Measurements from ENCODE around the gene MEGF6.

The MEGF6 gene

DNA sequence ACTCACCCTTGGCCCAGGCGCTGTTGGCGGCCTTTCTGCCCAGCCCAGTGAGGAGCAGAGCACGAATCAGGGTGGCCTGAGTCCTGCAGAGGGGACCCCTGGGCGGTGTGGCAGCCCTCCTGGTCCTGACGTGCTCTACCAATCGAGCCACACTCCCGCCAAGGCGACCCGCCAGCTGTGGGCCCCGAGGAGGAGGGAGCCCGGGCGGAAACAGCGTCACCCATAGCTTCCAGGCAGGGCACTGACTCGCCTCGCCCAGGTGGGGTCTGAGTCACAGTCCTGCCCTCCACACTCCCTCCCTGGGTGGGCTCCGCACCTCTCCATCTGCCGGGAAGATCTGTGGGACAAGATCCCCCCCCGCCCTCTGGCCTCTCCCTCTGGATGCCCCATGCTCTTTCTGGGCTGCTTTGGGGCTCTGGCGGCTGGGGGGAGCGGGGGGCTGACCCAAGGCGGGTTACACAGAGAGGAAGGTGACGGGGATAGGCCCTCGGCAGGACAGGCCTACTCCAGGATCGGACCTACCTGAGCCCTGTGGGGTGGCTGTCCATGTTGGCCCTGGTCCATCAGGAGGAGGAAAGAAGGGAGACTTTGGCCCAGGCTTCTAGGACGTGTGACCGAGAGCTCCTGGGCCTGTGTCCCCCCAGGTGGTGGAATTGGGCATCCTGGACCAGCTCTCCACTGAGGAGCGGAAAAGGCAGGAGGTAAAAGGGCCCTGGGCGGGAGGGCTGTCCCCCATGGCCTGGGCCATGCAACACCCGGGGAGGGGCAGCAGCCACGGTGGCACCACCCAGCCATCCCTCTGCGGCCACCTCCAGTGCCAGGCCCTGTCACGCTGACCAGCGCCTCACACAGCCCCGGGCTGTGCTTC lies 142.8 kb downstream of the MEGF6 start:
- DNase-seq (ENCODE audit: low read depth in 2 of 2): no peak
- TF ChIP-seq, protein P1, sequence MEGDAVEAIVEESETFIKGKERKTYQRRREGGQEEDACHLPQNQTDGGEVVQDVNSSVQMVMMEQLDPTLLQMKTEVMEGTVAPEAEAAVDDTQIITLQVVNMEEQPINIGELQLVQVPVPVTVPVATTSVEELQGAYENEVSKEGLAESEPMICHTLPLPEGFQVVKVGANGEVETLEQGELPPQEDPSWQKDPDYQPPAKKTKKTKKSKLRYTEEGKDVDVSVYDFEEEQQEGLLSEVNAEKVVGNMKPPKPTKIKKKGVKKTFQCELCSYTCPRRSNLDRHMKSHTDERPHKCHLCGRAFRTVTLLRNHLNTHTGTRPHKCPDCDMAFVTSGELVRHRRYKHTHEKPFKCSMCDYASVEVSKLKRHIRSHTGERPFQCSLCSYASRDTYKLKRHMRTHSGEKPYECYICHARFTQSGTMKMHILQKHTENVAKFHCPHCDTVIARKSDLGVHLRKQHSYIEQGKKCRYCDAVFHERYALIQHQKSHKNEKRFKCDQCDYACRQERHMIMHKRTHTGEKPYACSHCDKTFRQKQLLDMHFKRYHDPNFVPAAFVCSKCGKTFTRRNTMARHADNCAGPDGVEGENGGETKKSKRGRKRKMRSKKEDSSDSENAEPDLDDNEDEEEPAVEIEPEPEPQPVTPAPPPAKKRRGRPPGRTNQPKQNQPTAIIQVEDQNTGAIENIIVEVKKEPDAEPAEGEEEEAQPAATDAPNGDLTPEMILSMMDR (IDR thresholded peaks at IDR 0.05; ENCODE audit: low read depth, low read length): no peak
- H3K4me3 ChIP-seq (replicated peaks in 1 of 2; ENCODE audit: low read depth in 2 of 2, low read length in 2 of 2): no peak overlapping the region

- TF ChIP-seq, protein P1 (IDR thresholded peaks at IDR 0.05; ENCODE audit: low read depth, low read length): no peak
- no peak for DNase-seq (ENCODE audit: low read depth in 2 of 2)
- H3K4me3 ChIP-seq (replicated peaks in 1 of 2; ENCODE audit: low read depth in 2 of 2, low read length in 2 of 2): no peak overlapping the region
These were observed 143.9 kb downstream of the MEGF6 start for GRCh38 chr1:3467096-3468036.

GRCh38 chr1:3466366-3467075 lies 144.8 kb downstream of the MEGF6 start:
- no peak for DNase-seq (ENCODE audit: low read depth in 2 of 2)
- H3K4me3 ChIP-seq (replicated peaks in 1 of 2; ENCODE audit: low read depth in 2 of 2, low read length in 2 of 2): no peak overlapping the region

GRCh38 chr1:3465935-3466321 lies 145.4 kb downstream of the MEGF6 start:
- no peak overlapping the region for H3K4me3 ChIP-seq (replicated peaks in 1 of 2; ENCODE audit: low read depth in 2 of 2, low read length in 2 of 2)
- no peak for DNase-seq (ENCODE audit: low read depth in 2 of 2)
- TF ChIP-seq, protein P1 (IDR thresholded peaks at IDR 0.05; ENCODE audit: low read depth, low read length): no peak

More at GRCh38 chr1:3466366-3467075, 144.8 kb downstream of the MEGF6 start:
- TF ChIP-seq, protein P1 (IDR thresholded peaks at IDR 0.05; ENCODE audit: low read depth, low read length): no peak

- DNase-seq (ENCODE audit: low read depth in 2 of 2): no peak
- TF ChIP-seq, protein P1 (IDR thresholded peaks at IDR 0.05; ENCODE audit: low read depth, low read length): no peak
- no peak overlapping the region for H3K4me3 ChIP-seq (replicated peaks in 1 of 2; ENCODE audit: low read depth in 2 of 2, low read length in 2 of 2)
These were observed 146.0 kb downstream of the MEGF6 start for GRCh38 chr1:3465091-3465934.
